ENCODE results near the gene GRB2.
A peak's percentile ranks its signal among the peaks of the same experiment; 100 is the strongest.

Gene GRB2

GRCh38 chr17:75407655-75408352, 2.3 kb upstream of the GRB2 start:
- peak overlapping the region in 1 of 3 experiments; percentile 5 for H3K27ac Mint-ChIP-seq
- H3K36me3 Mint-ChIP-seq (ENCODE audit: low read depth): no peaks in the 10 kb centered on the region
- peaks cover 19% of the 10 kb centered on the region for H3K4me1 Mint-ChIP-seq
- H3K9me3 Mint-ChIP-seq: no peaks in the 10 kb centered on the region
- TF ChIP-seq CTCF (IDR thresholded peaks at IDR 0.05; ENCODE audit: unreplicated experiment in 3 of 3): no peak
- H3K4me3 Mint-ChIP-seq: no peak overlapping the region
- peaks cover 15% of the 10 kb centered on the region for H3K27me3 Mint-ChIP-seq (ENCODE audit: low read depth)

GRCh38 chr17:75406222-75406615, 741 bp upstream of the GRB2 start:
- Mint-ChIP-seq H3K27me3 (ENCODE audit: low read depth) (peaks cover 13% of the 10 kb centered on the region), H3K27ac (peak overlapping the region; percentile 3 to 86 (median 50)), H3K4me3 (peak overlapping the region; percentile 90 to 96 (median 94)), H3K9me3 (no peaks in the 10 kb centered on the region), H3K36me3 (ENCODE audit: low read depth) (no peaks in the 10 kb centered on the region), H3K4me1 (peaks cover 19% of the 10 kb centered on the region)
- no peak for TF ChIP-seq CTCF (IDR thresholded peaks at IDR 0.05; ENCODE audit: unreplicated experiment in 3 of 3)

GRCh38 chr17:75404731-75405364, 630 bp downstream of the GRB2 start:
- Mint-ChIP-seq H3K27me3 (ENCODE audit: low read depth) (peaks cover 8% of the 10 kb centered on the region), H3K9me3 (no peaks in the 10 kb centered on the region), H3K36me3 (ENCODE audit: low read depth) (peaks cover 5% of the 10 kb centered on the region), H3K4me1 (peaks cover 19% of the 10 kb centered on the region), H3K4me3 (peak overlapping the region; percentile 90 to 96 (median 94)), H3K27ac (peak overlapping the region; percentile 72 to 87 (median 86))
- TF ChIP-seq CTCF (IDR thresholded peaks at IDR 0.05; ENCODE audit: unreplicated experiment in 3 of 3): no peak

GRCh38 chr17:75404223-75404730, 1.2 kb downstream of the GRB2 start:
- Mint-ChIP-seq H3K4me1 (peaks cover 19% of the 10 kb centered on the region), H3K9me3 (no peaks in the 10 kb centered on the region), H3K36me3 (ENCODE audit: low read depth) (peaks cover 5% of the 10 kb centered on the region), H3K4me3 (peak overlapping the region; percentile 90 to 96 (median 94)), H3K27me3 (ENCODE audit: low read depth) (peaks cover 8% of the 10 kb centered on the region), H3K27ac (peak overlapping the region; percentile 72 to 87 (median 86))
- TF ChIP-seq CTCF (IDR thresholded peaks at IDR 0.05; ENCODE audit: unreplicated experiment in 3 of 3): peak; percentile 70 to 91 (median 91)

- Mint-ChIP-seq H3K4me1 (peaks cover 19% of the 10 kb centered on the region), H3K9me3 (no peaks in the 10 kb centered on the region), H3K27me3 (ENCODE audit: low read depth) (peaks cover 5% of the 10 kb centered on the region), H3K36me3 (ENCODE audit: low read depth) (peaks cover 5% of the 10 kb centered on the region), H3K4me3 (peak overlapping the region; percentile 63 to 80 (median 69)), H3K27ac (no peak overlapping the region)
- TF ChIP-seq CTCF (IDR thresholded peaks at IDR 0.05; ENCODE audit: unreplicated experiment in 3 of 3): no peak
Observed at GRCh38 chr17:75403131-75403530, 2.3 kb downstream of the GRB2 start.

Measured in nephron (organoid).